Activated CD8-positive, alpha-beta T cell treated with anti-CD3 and anti-CD28 coated beads for 36 hours (primary cell): ENCODE data around the gene LINC01488. TPM values are rescaled to one million over a fixed set of nuclear protein-coding genes. Genes with fewer than 3 reads are reported as not detected.

Source experiments
- ATAC-seq: fragments of 200-7000 bp; cut with Tn5 transposase; one replicate; pipeline ENCODE4 v1.10.0; 2021; ENCODE audit warnings: mild to moderate bottlenecking, moderate library complexity
- CTCF ChIA-PET: fragments of 350-600 bp; sonication (Branson Sonifier 250); formaldehyde crosslinking; loops from one replicate; lab custom pipeline; 2021; ENCODE audit warnings: antibody characterized with exemption; lab: Charles Lee
- POLR2A ChIA-PET: fragments of 350-600 bp; sonication (Branson Sonifier 250); formaldehyde crosslinking; loops from one replicate; lab custom pipeline; 2021; ENCODE audit warnings: antibody characterized with exemption; lab: Charles Lee
- DNase-seq: peaks from one replicate; pipeline ENCODE4 v3.0.0-alpha.2; 2020
- H3K27ac Mint-ChIP-seq: one replicate; pipeline ENCODE4 v1.8.0; 2021; ENCODE audit warnings: mild to moderate bottlenecking, mixed read lengths
- H3K27me3 Mint-ChIP-seq: one replicate; pipeline ENCODE4 v1.8.0; 2021; ENCODE audit warnings: mixed read lengths
- H3K36me3 Mint-ChIP-seq: one replicate; pipeline ENCODE4 v1.8.0; 2021; ENCODE audit warnings: low read depth, mixed read lengths
- H3K4me1 Mint-ChIP-seq: one replicate; pipeline ENCODE4 v1.8.0; 2021; ENCODE audit warnings: low read depth, mixed read lengths
- H3K4me3 Mint-ChIP-seq: one replicate; pipeline ENCODE4 v1.8.0; 2021; ENCODE audit warnings: mild to moderate bottlenecking, moderate library complexity, mixed read lengths
- H3K9me3 Mint-ChIP-seq: one replicate; pipeline ENCODE4 v1.8.0; 2021; ENCODE audit warnings: mixed read lengths
- CTCF ChIP-seq: fragments of 200-600 bp; IDR thresholded peaks from one replicate; pipeline ENCODE4 v1.8.0; 2022; ENCODE audit warnings: antibody characterized with exemption, mild to moderate bottlenecking
- intact Hi-C: fragments of 100-400 bp; cut with micrococcal nuclease; formaldehyde crosslinking; loops from one replicate; pipeline ENCODE4 v1.10.0; 2022
- total RNA-seq, 2 experiments: library from RNA; stranded (reverse); gene quantifications; one replicate each; pipeline ENCODE4 v1.2.3, GENCODE V29; 2021

The LINC01488 gene
- total RNA-seq, 2 experiments from 2014 or later: not detected

- ATAC-seq: no peak
- POLR2A ChIA-PET: no interaction called here
- no peak overlapping the region for H3K27ac Mint-ChIP-seq
Observed at GRCh38 chr11:69489031-69489745, 7.7 kb downstream of the LINC01488 start.

GRCh38 chr11:69489746-69490365 lies 8.4 kb downstream of the LINC01488 start:
- intact Hi-C loops: no loop called here
- H3K4me1 Mint-ChIP-seq: no peaks in the 10 kb centered on the region
- CTCF ChIA-PET: no interaction called here
- H3K4me3 Mint-ChIP-seq: no peak overlapping the region
- POLR2A ChIA-PET: interaction anchor here (0.6 kb wide), 1 partner anchor 349 kb away, joined by 3 read pairs; no protein-coding TSS in a partner anchor
- no peak overlapping the region for H3K27ac Mint-ChIP-seq
- ATAC-seq (no peak), DNase-seq (no peak)
- no peaks in the 10 kb centered on the region for H3K36me3 Mint-ChIP-seq
- no peaks in the 10 kb centered on the region for H3K27me3 Mint-ChIP-seq
- TF ChIP-seq CTCF: no peak
- no peaks in the 10 kb centered on the region for H3K9me3 Mint-ChIP-seq

More at GRCh38 chr11:69489031-69489745, 7.7 kb downstream of the LINC01488 start:
- DNase-seq: no peak
- no peak for TF ChIP-seq CTCF
- H3K36me3 Mint-ChIP-seq: no peaks in the 10 kb centered on the region
- no peaks in the 10 kb centered on the region for H3K27me3 Mint-ChIP-seq
- CTCF ChIA-PET: no interaction called here
- intact Hi-C loops: no loop called here
- H3K4me1 Mint-ChIP-seq: no peaks in the 10 kb centered on the region
- H3K9me3 Mint-ChIP-seq: no peaks in the 10 kb centered on the region
- no peak overlapping the region for H3K4me3 Mint-ChIP-seq

GRCh38 chr11:69490516-69490915 lies 9.1 kb downstream of the LINC01488 start:
- POLR2A ChIA-PET: interaction anchor here (0.6 kb wide), 1 partner anchor 350 kb away, joined by 3 read pairs; no protein-coding TSS in a partner anchor
- ATAC-seq (no peak), DNase-seq (no peak)
- intact Hi-C loops: no loop called here
- no peak overlapping the region for H3K27ac Mint-ChIP-seq
- H3K9me3 Mint-ChIP-seq: no peaks in the 10 kb centered on the region
- H3K27me3 Mint-ChIP-seq: no peaks in the 10 kb centered on the region
- TF ChIP-seq CTCF: no peak
- H3K4me3 Mint-ChIP-seq: no peak overlapping the region
- H3K36me3 Mint-ChIP-seq: no peaks in the 10 kb centered on the region
- H3K4me1 Mint-ChIP-seq: no peaks in the 10 kb centered on the region
- CTCF ChIA-PET: interaction anchor here (0.7 kb wide), 1 partner anchor 37 kb away, joined by 4 read pairs; no protein-coding TSS in a partner anchor

- TF ChIP-seq CTCF: no peak
- Mint-ChIP-seq H3K27ac (no peak overlapping the region), H3K27me3 (peaks cover 2% of the 10 kb centered on the region), H3K4me3 (no peak overlapping the region), H3K4me1 (no peaks in the 10 kb centered on the region), H3K36me3 (no peaks in the 10 kb centered on the region), H3K9me3 (no peaks in the 10 kb centered on the region)
- no peak for DNase-seq
- CTCF ChIA-PET: interaction anchor here (0.7 kb wide), 1 partner anchor 38 kb away, joined by 4 read pairs; no protein-coding TSS in a partner anchor
- ATAC-seq: no peak
- POLR2A ChIA-PET: no interaction called here
- intact Hi-C loops: no loop called here
Observed at GRCh38 chr11:69491071-69492031, 9.9 kb downstream of the LINC01488 start.
